Activated naive CD4-positive, alpha-beta T cell treated with anti-CD3 and anti-CD28 coated beads, Interleukin-2, amount 50 U/mL, for 16 hours (primary cell): ENCODE results near the gene ESPN.

Experiments
- DNase-seq: peaks from one replicate; pipeline ENCODE4 v3.0.0-alpha.2; 2020

The ESPN gene

DNA sequence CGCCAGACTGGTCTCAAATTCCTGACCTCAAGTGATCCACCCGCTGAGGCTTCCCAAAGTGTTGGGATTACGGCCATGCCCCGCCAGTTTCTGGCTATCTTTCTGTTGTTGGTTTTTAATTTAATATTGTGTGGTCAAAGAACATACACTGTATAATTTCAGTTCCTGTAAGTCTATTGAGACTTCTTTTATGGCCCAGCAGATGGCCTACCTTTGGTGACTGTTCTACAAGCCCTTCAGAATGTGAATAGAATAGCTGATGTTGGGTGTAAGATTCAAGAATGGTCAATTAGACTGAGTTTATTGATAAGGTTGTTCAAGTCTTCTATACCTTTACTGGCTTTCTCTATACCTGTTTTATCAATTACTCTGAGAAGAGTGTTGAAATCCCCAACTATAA is 15.5 kb upstream of the ESPN start:
- no peak for DNase-seq

GRCh38 chr1:6409733-6410132 is 14.8 kb upstream of the ESPN start:
- no peak for DNase-seq

DNA sequence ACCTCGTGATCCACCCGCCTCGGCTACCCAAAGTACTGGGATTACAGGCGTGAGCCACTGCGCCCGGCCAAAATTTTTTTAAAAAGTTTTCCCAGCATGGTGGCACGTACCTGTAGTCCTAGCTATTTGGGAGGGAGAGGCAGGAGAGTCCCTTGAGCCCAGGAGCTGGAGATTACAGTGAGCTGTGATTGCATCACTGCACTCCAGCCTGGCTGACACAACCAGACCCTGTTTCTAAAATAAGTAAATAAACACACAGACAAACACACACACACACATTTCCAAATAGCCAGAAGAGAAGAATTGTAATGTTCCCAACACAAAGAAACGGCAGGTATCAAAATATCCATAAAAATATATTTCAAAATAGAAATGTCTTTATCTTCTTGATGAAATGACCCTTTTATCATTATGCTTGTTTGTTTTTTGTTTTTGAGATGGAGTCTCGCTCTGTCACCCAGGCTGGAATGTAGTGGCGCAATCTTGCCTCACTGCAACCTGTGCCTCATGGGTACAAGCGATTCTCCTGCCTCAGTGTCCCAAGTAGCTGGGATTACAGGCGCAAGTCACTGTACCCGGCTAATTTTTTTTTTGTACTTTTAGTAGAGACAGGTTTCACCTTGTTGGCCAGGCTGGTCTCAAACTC is 14.2 kb upstream of the ESPN start:
- DNase-seq, result no peak

- DNase-seq, result no peak
Observed at GRCh38 chr1:6412896-6413295, 11.7 kb upstream of the ESPN start.

GRCh38 chr1:6414443-6414844 is 10.1 kb upstream of the ESPN start:
- DNase-seq, result peak; percentile 61

GRCh38 chr1:6414881-6415626 is 9.5 kb upstream of the ESPN start:
- no peak for DNase-seq

GRCh38 chr1:6416295-6416656 is 8.3 kb upstream of the ESPN start:
- no peak for DNase-seq

GRCh38 chr1:6416906-6417305 is 7.7 kb upstream of the ESPN start:
- no peak for DNase-seq

GRCh38 chr1:6417961-6418667 is 6.5 kb upstream of the ESPN start:
- no peak for DNase-seq

DNA sequence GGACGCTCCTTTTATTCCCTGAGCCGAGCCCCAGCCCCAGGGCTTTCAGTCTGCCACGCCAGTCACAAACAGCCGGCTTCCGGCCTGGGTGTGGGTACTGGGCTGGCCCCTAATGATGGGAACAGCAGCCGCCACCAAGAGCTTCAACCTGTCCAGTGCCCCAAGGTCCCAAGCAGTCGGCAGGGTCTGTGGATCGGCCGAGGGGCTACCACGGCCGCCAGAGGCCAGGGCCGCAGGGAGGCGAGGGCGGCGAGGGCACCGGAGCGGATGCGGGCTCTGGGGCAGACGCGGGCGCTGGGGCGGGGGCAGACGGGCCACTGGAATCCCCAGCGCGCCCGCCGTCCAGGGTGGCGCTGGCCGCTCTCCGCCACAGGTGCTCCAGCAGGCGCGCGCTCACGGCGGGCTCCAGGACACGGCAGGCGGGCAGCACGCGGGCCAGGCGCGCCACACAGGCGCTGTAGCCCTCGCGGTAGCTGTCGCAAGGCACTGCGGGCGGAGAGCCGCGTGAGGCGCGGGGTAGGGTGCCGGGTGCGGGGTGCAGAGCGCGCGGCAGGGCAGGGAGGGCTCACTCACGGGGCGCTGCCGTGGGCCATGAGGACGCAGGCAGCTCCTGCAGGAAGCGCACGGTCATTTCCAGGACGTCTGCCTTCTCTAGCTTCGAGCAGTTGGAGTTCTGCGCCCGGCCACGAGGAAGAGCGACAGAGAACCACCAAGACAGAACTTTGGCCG is 5.7 kb upstream of the ESPN start:
- no peak for DNase-seq

GRCh38 chr1:6419397-6419803 is 5.2 kb upstream of the ESPN start:
- peak; percentile 23 for DNase-seq

GRCh38 chr1:6419804-6420453 is 4.6 kb upstream of the ESPN start, which contains the start of gene HES2:
Gene HES2 (minus strand): TSS chr1:6419919. CDS start chr1:6419820, 99 bp downstream.
- no peak for DNase-seq

GRCh38 chr1:6420454-6421042 is 4.0 kb upstream of the ESPN start:
- no peak for DNase-seq

GRCh38 chr1:6421266-6421665 is 3.3 kb upstream of the ESPN start:
- no peak for DNase-seq

DNA sequence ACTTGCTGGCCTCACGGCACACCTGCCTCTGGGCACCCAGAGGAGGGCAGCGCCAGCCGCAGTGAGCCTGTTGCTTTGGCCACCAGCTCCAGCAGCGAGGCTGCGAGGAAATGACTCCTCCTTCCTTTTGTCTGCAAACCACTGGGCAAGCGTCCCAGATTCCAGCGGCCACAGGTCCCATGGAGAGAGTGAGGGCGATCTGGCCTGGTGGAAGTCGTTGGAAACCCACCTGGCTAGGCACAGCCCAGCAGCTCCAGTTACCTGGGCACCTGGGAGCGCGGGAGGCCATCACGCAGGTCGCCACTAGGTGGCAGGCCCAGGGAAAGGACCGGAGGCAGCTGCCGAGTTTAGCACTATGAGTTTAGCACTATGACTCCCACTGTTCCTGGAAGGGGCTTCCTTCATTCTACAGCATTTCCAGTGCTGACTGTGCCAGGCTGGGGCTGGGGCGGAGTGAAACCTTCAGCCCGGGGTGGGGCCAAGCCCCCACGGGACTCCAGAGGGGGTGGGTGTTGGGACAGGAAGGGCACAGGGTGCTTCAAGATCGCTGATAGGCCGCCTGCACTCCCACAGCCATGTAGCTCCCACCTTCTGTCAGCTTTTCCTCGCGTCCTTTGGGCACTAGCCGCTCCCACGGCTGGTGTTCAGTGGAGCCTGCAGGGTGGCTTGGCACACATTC is 1.1 kb upstream of the ESPN start:
- peak; percentile 77 for DNase-seq

GRCh38 chr1:6424000-6424565 is 493 bp upstream of the ESPN start:
- no peak for DNase-seq

- no peak for DNase-seq
Observed at GRCh38 chr1:6425658-6426057, 1.1 kb downstream of the ESPN start.

GRCh38 chr1:6426277-6426971 is 1.8 kb downstream of the ESPN start:
- DNase-seq, result no peak

- no peak for DNase-seq
Observed at GRCh38 chr1:6426972-6427350, 2.4 kb downstream of the ESPN start.

- DNase-seq, result no peak
Observed at GRCh38 chr1:6427441-6428390, 3.1 kb downstream of the ESPN start.
